ENCODE measurements around the gene ITPR2. TPM values are rescaled to one million over a fixed set of nuclear protein-coding genes. Genes with fewer than 3 reads are reported as not detected.

The ITPR2 gene
- total RNA-seq, 2 experiments from 2014 or later = 23.7 to 25.0 TPM

GRCh38 chr12:26297396-26298070 lies 535.5 kb downstream of the ITPR2 start:
- ChIA-PET POLR2A (no interaction called here), CTCF (no interaction called here)
- Mint-ChIP-seq H3K36me3 (no peaks in the 10 kb centered on the region), H3K27ac (no peak overlapping the region), H3K4me3 (no peak overlapping the region), H3K4me1 (ENCODE audit: low read depth) (peaks cover 23% of the 10 kb centered on the region), H3K9me3 (no peaks in the 10 kb centered on the region), H3K27me3 (no peaks in the 10 kb centered on the region)
- intact Hi-C loops (cut with micrococcal nuclease) = loop anchor here (10.0 kb wide), 1 partner anchor 177 kb away; no protein-coding TSS in a partner anchor
- peak; percentile 47 for DNase-seq

DNA sequence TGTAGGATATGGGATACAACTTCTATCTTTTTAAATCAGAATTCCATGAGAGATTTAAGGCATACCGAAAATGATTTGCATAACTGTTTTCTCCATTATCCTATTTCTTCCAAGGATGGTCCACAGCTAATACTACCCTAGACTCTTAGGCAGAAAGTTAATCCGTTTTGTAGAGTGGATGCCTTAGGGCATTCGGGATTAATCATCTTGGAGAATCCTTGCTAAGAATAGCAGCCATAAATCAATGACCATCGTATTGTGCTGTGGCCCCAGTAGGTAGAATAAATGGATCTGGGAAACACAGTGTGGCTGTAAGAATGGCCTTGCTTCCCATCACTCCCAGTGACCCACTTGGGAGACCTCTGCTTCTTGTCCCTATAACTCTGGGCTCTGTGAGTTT lies 538.0 kb downstream of the ITPR2 start:
- Mint-ChIP-seq H3K27ac (no peak overlapping the region), H3K9me3 (no peaks in the 10 kb centered on the region), H3K4me1 (ENCODE audit: low read depth) (peaks cover 23% of the 10 kb centered on the region), H3K36me3 (no peaks in the 10 kb centered on the region), H3K4me3 (no peak overlapping the region), H3K27me3 (no peaks in the 10 kb centered on the region)
- CTCF ChIA-PET = no interaction called here
- POLR2A ChIA-PET = no interaction called here
- no peak for DNase-seq
- intact Hi-C loops (cut with micrococcal nuclease) = loop anchor here (10.0 kb wide), 1 partner anchor 180 kb away; no protein-coding TSS in a partner anchor

GRCh38 chr12:26293612-26294011 lies 539.4 kb downstream of the ITPR2 start:
- intact Hi-C loops (cut with micrococcal nuclease) = loop anchor here (10.0 kb wide), 1 partner anchor 181 kb away; no protein-coding TSS in a partner anchor
- no peak for DNase-seq
- ChIA-PET POLR2A (no interaction called here), CTCF (no interaction called here)
- Mint-ChIP-seq H3K4me3 (no peak overlapping the region), H3K27me3 (no peaks in the 10 kb centered on the region), H3K27ac (no peak overlapping the region), H3K9me3 (no peaks in the 10 kb centered on the region), H3K4me1 (ENCODE audit: low read depth) (peaks cover 12% of the 10 kb centered on the region), H3K36me3 (no peaks in the 10 kb centered on the region)

DNA sequence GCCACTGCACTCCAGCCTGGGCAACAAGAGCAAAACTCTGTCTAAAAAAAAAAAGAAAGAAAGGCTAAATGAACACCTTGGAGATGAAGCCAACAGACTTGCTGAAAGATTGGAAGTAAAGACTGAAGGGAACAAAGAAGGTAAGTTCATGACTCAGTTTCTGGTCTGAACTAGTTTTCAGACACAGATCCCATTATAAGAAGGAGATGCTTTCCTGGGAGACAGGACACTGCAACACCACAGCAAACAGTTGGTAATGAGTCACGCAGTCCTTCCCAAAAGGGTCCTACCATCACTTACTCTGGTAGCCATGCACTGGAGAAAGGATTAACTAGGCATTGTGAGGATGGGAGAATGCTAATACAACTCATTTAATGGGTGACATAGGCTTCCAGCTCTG lies 540.4 kb downstream of the ITPR2 start:
- Mint-ChIP-seq H3K4me1 (ENCODE audit: low read depth) (peaks cover 2% of the 10 kb centered on the region), H3K27me3 (no peaks in the 10 kb centered on the region), H3K27ac (no peak overlapping the region), H3K36me3 (no peaks in the 10 kb centered on the region), H3K9me3 (no peaks in the 10 kb centered on the region), H3K4me3 (no peak overlapping the region)
- intact Hi-C loops (cut with micrococcal nuclease) = loop anchor here (10.0 kb wide), 1 partner anchor 182 kb away; no protein-coding TSS in a partner anchor
- POLR2A ChIA-PET = no interaction called here
- DNase-seq = no peak
- CTCF ChIA-PET = no interaction called here

GRCh38 chr12:26290565-26290964 lies 542.4 kb downstream of the ITPR2 start:
- POLR2A ChIA-PET = no interaction called here

GRCh38 chr12:26287671-26288381 lies 545.2 kb downstream of the ITPR2 start:
- CTCF ChIA-PET = interaction anchor here (1.2 kb wide), 1 partner anchor 14 kb away, joined by 3 read pairs; no protein-coding TSS in a partner anchor

More at GRCh38 chr12:26290565-26290964, 542.4 kb downstream of the ITPR2 start:
- no peak for DNase-seq
- Mint-ChIP-seq H3K9me3 (no peaks in the 10 kb centered on the region), H3K4me1 (ENCODE audit: low read depth) (no peaks in the 10 kb centered on the region), H3K27ac (no peak overlapping the region), H3K4me3 (no peak overlapping the region), H3K27me3 (no peaks in the 10 kb centered on the region), H3K36me3 (no peaks in the 10 kb centered on the region)
- CTCF ChIA-PET = no interaction called here
- intact Hi-C loops (cut with micrococcal nuclease) = loop anchor here (10.0 kb wide), 1 partner anchor 184 kb away; no protein-coding TSS in a partner anchor

More at GRCh38 chr12:26287671-26288381, 545.2 kb downstream of the ITPR2 start:
- no peaks in the 10 kb centered on the region for H3K27me3 Mint-ChIP-seq
- H3K9me3 Mint-ChIP-seq = no peaks in the 10 kb centered on the region
- POLR2A ChIA-PET = no interaction called here
- H3K4me1 Mint-ChIP-seq (ENCODE audit: low read depth) = no peaks in the 10 kb centered on the region
- DNase-seq = no peak
- H3K36me3 Mint-ChIP-seq = no peaks in the 10 kb centered on the region
- intact Hi-C loops (cut with micrococcal nuclease) = no loop called here
- no peak overlapping the region for H3K27ac Mint-ChIP-seq
- H3K4me3 Mint-ChIP-seq = no peak overlapping the region

Other genes with a start within 250 kb of the ITPR2 start
- gene INTS13, start 104.8 kb upstream of the ITPR2 start, total RNA-seq = 10 to 100 TPM; 54.5 to 54.8 TPM
- gene FGFR1OP2, start 105.3 kb upstream of the ITPR2 start, total RNA-seq = 10 to 100 TPM; 49.1 to 50.7 TPM
- gene TM7SF3, start 181.2 kb upstream of the ITPR2 start, total RNA-seq = 10 to 100 TPM; 24.2 to 28.5 TPM
- 10 to 100 TPM; 28.6 to 30.5 TPM for gene MED21, start 189.4 kb upstream of the ITPR2 start, total RNA-seq
- not detected for gene C12orf71, start 249.4 kb upstream of the ITPR2 start, total RNA-seq